ENCODE results near the gene GFER. TPM values are rescaled to one million over a fixed set of nuclear protein-coding genes. Genes with fewer than 3 reads are reported as not detected.

The GFER gene
- total and polyA plus RNA-seq, 2 of the 8 experiments (the other 6 are each of a cell fraction or from before 2014, with no cell fraction given) = 17.7 to 37.9 TPM

DNA sequence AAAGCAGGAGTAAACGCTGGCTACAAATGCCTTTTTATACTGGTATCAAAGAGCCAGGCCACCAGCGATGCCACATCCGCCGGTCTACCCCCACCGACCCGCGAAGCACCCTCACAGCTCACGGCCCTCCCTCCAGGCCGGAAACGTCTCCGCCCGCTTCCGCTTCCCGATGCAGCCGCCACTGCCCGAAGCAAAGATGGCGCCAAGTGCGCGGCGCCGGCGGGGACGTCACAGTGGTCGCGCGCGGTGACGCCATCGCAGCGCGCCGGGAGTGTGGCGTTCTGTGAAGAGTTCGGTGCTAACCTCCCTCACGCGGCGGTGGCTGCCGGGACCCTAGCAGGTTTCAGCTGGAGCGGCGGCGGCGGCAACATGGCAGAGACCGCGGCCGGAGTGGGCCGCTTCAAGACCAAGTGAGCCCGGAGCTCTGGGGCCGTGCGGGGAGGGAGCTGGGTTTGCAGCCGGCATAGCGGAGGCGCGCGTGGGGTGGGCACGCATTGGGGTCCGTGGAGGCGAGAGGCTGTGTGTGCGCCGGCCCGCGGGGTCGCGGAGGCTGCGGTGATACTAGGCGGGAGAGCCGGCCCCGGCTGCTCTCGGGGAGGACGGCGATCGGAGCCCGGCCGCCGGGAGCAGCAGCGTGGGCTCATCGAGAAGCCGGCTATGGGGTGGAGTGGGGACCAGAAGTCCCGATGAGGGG, 12.1 kb upstream of the GFER start, which contains the start of gene TBL3 (continued):
- peak; percentile 90 for TF ChIP-seq EGR1 (IDR thresholded peaks at IDR 0.05; ENCODE audit: borderline replicate concordance, low read depth, low read length)
- TF ChIP-seq TCF12 (IDR thresholded peaks at IDR 0.05; ENCODE audit: low read depth, low read length) = 0 out of 2 replicates have a peak, but pooled peaks have one; percentile 57
- TF ChIP-seq CBX8 (IDR thresholded peaks at IDR 0.05; ENCODE audit: borderline replicate concordance, low read depth, low read length) = no peak
- TF ChIP-seq, protein P1, sequence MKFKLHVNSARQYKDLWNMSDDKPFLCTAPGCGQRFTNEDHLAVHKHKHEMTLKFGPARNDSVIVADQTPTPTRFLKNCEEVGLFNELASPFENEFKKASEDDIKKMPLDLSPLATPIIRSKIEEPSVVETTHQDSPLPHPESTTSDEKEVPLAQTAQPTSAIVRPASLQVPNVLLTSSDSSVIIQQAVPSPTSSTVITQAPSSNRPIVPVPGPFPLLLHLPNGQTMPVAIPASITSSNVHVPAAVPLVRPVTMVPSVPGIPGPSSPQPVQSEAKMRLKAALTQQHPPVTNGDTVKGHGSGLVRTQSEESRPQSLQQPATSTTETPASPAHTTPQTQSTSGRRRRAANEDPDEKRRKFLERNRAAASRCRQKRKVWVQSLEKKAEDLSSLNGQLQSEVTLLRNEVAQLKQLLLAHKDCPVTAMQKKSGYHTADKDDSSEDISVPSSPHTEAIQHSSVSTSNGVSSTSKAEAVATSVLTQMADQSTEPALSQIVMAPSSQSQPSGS (IDR thresholded peaks at IDR 0.05; ENCODE audit: low read length) = 0 out of 2 replicates have a peak, but pooled peaks have one; percentile 68
- TF ChIP-seq KDM1A (IDR thresholded peaks at IDR 0.05; ENCODE audit: borderline replicate concordance, low read length) = no peak
- TF ChIP-seq CREB1 (IDR thresholded peaks at IDR 0.05) = peak; percentile 100
- TF ChIP-seq ZNF274 (IDR thresholded peaks at IDR 0.05; ENCODE audit: borderline replicate concordance, extremely low read depth, low read length) = no peak
- no peak for TF ChIP-seq EZH2 (IDR thresholded peaks at IDR 0.05; ENCODE audit: low read depth, low read length, severe bottlenecking)
- peak; percentile 76 to 99; a peak in 2 of 4 replicates for TF ChIP-seq SIN3A (conservative IDR thresholded peaks at IDR 0.05 in 1 of 2, IDR thresholded peaks at IDR 0.05 in 1 of 2; ENCODE audit: low read depth in 1 of 2, low read length in 2 of 2)
- TF ChIP-seq KDM4A (IDR thresholded peaks at IDR 0.05; ENCODE audit: low read depth, low read length, severe bottlenecking) = peak; percentile 100
- no peak for TF ChIP-seq NRF1 (IDR thresholded peaks at IDR 0.05; ENCODE audit: low read depth, low read length)
- no peak for TF ChIP-seq SP2 (IDR thresholded peaks at IDR 0.05; ENCODE audit: low read length)
- peak; percentile 96 for TF ChIP-seq KDM5A (IDR thresholded peaks at IDR 0.05; ENCODE audit: low read length)
- TF ChIP-seq HDAC2 (IDR thresholded peaks at IDR 0.05; ENCODE audit: borderline replicate concordance in 1 of 2, low read depth in 2 of 2, low read length in 2 of 2) = no peak
- TF ChIP-seq SRF (IDR thresholded peaks at IDR 0.05; ENCODE audit: low read depth, low read length) = peak; percentile 98
- TF ChIP-seq POLR2A (IDR thresholded peaks at IDR 0.05; ENCODE audit: control extremely low read depth in 1 of 2, low read depth in 2 of 2, low read length in 2 of 2) = peak in 1 of 2 experiments; percentile 54; a peak in 1 of 3 replicates
- peak; percentile 92 for TF ChIP-seq GABPA (IDR thresholded peaks at IDR 0.05; ENCODE audit: borderline replicate concordance, insufficient read depth, low read length)
- TF ChIP-seq RFX5 (IDR thresholded peaks at IDR 0.05; ENCODE audit: borderline replicate concordance, low read depth, low read length) = no peak
